ENCODE data around the gene ADAMTS17.

Gene ADAMTS17

DNA sequence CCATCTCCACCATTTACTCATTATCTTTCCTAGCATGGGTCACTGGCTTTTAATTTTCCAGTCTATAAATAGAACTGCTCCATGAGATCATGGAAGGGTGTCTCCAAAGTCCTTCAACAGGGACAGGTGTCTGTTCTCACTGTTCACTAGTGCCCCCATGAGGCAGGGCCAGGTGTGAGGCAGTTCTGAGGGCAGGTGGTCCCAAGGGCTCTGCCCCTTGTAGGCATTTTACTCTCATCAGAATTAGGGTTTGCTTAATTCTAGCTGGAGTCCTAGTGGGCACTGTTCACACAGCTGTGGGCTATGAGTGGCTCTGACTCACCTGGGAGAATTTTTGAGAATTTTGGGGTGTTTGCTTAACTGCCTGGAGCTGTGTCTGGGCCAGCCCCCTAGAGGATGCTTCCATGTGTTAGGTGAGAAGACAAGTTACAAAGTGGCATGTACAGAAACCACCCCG is 360.6 kb downstream of the ADAMTS17 start:
- TF ChIP-seq FOXM1 (IDR thresholded peaks at IDR 0.05; ENCODE audit: borderline replicate concordance, low read depth) (no peak), TEAD4 (IDR thresholded peaks at IDR 0.05) (no peak), ZBTB7A (IDR thresholded peaks at IDR 0.05; ENCODE audit: low read depth) (no peak)

- no peak for TF ChIP-seq RAD21 (IDR thresholded peaks at IDR 0.05; ENCODE audit: low read depth)
- TF ChIP-seq EGR1 (IDR thresholded peaks at IDR 0.05) = no peak
- no peak for TF ChIP-seq TAF1 (IDR thresholded peaks at IDR 0.05; ENCODE audit: low read depth)
- no peak for TF ChIP-seq TCF12 (IDR thresholded peaks at IDR 0.05; ENCODE audit: low read depth)
- no peak for TF ChIP-seq ZBTB7A (IDR thresholded peaks at IDR 0.05; ENCODE audit: low read depth)
- TF ChIP-seq, protein P1, sequence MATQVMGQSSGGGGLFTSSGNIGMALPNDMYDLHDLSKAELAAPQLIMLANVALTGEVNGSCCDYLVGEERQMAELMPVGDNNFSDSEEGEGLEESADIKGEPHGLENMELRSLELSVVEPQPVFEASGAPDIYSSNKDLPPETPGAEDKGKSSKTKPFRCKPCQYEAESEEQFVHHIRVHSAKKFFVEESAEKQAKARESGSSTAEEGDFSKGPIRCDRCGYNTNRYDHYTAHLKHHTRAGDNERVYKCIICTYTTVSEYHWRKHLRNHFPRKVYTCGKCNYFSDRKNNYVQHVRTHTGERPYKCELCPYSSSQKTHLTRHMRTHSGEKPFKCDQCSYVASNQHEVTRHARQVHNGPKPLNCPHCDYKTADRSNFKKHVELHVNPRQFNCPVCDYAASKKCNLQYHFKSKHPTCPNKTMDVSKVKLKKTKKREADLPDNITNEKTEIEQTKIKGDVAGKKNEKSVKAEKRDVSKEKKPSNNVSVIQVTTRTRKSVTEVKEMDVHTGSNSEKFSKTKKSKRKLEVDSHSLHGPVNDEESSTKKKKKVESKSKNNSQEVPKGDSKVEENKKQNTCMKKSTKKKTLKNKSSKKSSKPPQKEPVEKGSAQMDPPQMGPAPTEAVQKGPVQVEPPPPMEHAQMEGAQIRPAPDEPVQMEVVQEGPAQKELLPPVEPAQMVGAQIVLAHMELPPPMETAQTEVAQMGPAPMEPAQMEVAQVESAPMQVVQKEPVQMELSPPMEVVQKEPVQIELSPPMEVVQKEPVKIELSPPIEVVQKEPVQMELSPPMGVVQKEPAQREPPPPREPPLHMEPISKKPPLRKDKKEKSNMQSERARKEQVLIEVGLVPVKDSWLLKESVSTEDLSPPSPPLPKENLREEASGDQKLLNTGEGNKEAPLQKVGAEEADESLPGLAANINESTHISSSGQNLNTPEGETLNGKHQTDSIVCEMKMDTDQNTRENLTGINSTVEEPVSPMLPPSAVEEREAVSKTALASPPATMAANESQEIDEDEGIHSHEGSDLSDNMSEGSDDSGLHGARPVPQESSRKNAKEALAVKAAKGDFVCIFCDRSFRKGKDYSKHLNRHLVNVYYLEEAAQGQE (IDR thresholded peaks at IDR 0.05; ENCODE audit: low read depth) = no peak
- no peak for TF ChIP-seq CEBPB (IDR thresholded peaks at IDR 0.05)
- TF ChIP-seq, protein P2, sequence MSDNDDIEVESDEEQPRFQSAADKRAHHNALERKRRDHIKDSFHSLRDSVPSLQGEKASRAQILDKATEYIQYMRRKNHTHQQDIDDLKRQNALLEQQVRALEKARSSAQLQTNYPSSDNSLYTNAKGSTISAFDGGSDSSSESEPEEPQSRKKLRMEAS (IDR thresholded peaks at IDR 0.05) = no peak
Measured at GRCh38 chr15:99980752-99981151, 361.0 kb downstream of the ADAMTS17 start.

- no peak for TF ChIP-seq CREB1 (IDR thresholded peaks at IDR 0.05; ENCODE audit: low read depth)
- TF ChIP-seq, protein P2 (IDR thresholded peaks at IDR 0.05) = no peak
- TF ChIP-seq TCF12 (IDR thresholded peaks at IDR 0.05; ENCODE audit: low read depth) = no peak
- no peak for TF ChIP-seq ZBTB7A (IDR thresholded peaks at IDR 0.05; ENCODE audit: low read depth)
- no peak for TF ChIP-seq EGR1 (IDR thresholded peaks at IDR 0.05)
- TF ChIP-seq RAD21 (IDR thresholded peaks at IDR 0.05; ENCODE audit: low read depth) = no peak
- no peak for TF ChIP-seq TAF1 (IDR thresholded peaks at IDR 0.05; ENCODE audit: low read depth)
- TF ChIP-seq, protein P1 (IDR thresholded peaks at IDR 0.05; ENCODE audit: low read depth) = no peak
- TF ChIP-seq FOXM1 (IDR thresholded peaks at IDR 0.05; ENCODE audit: borderline replicate concordance, low read depth) = no peak
- TF ChIP-seq YY1 (IDR thresholded peaks at IDR 0.05; ENCODE audit: low read depth) = no peak
- no peak for TF ChIP-seq TEAD4 (IDR thresholded peaks at IDR 0.05)
- no peak for TF ChIP-seq NFIC (IDR thresholded peaks at IDR 0.05)
- no peak for TF ChIP-seq CEBPB (IDR thresholded peaks at IDR 0.05)
- TF ChIP-seq EP300 (IDR thresholded peaks at IDR 0.05; ENCODE audit: borderline replicate concordance) = no peak
- no peak for TF ChIP-seq USF1 (IDR thresholded peaks at IDR 0.05)
Measured at GRCh38 chr15:99979371-99979770, 362.4 kb downstream of the ADAMTS17 start.

- TF ChIP-seq, protein P2 (IDR thresholded peaks at IDR 0.05) = no peak
- TF ChIP-seq ZBTB7A (IDR thresholded peaks at IDR 0.05; ENCODE audit: low read depth) = no peak
- TF ChIP-seq RAD21 (IDR thresholded peaks at IDR 0.05; ENCODE audit: low read depth) = no peak
- TF ChIP-seq USF1 (IDR thresholded peaks at IDR 0.05) = no peak
- TF ChIP-seq, protein P1 (IDR thresholded peaks at IDR 0.05; ENCODE audit: low read depth) = no peak
- TF ChIP-seq CEBPB (IDR thresholded peaks at IDR 0.05) = no peak
- no peak for TF ChIP-seq NFIC (IDR thresholded peaks at IDR 0.05)
- TF ChIP-seq YY1 (IDR thresholded peaks at IDR 0.05; ENCODE audit: low read depth) = no peak
- TF ChIP-seq TCF12 (IDR thresholded peaks at IDR 0.05; ENCODE audit: low read depth) = no peak
- no peak for TF ChIP-seq EGR1 (IDR thresholded peaks at IDR 0.05)
- TF ChIP-seq CREB1 (IDR thresholded peaks at IDR 0.05; ENCODE audit: low read depth) = no peak
- TF ChIP-seq TEAD4 (IDR thresholded peaks at IDR 0.05) = no peak
- no peak for TF ChIP-seq EP300 (IDR thresholded peaks at IDR 0.05; ENCODE audit: borderline replicate concordance)
- TF ChIP-seq FOXM1 (IDR thresholded peaks at IDR 0.05; ENCODE audit: borderline replicate concordance, low read depth) = no peak
- TF ChIP-seq TAF1 (IDR thresholded peaks at IDR 0.05; ENCODE audit: low read depth) = no peak
Measured at GRCh38 chr15:99978426-99978825, 363.3 kb downstream of the ADAMTS17 start.

Data from Ishikawa (cell line).